MM.1S (cell line): ENCODE data around the gene OR2T34.
"Not testable (repeated sequence)": the region's sequence is repeated elsewhere in the genome, so short reads cannot be mapped to it uniquely, and the experiment has no call there.

Source experiments
- DNase-seq: peaks from one replicate; pipeline ENCODE4 v3.0.0-alpha.2; 2015
- H2AFZ ChIP-seq: fragments of 300-600 bp; sonication (generic); 2 replicates; pipeline ENCODE4 v1.6.0; 2016; ENCODE audit warnings: antibody characterized with exemption, low read length
- H3F3A ChIP-seq: fragments of 300-600 bp; sonication (generic); 2 replicates; pipeline ENCODE4 v1.6.1; 2016; ENCODE audit warnings: mild to moderate bottlenecking, antibody characterized with exemption, low read length, moderate library complexity, mixed read lengths; ENCODE audit not compliant: insufficient read depth
- H3K27ac ChIP-seq: fragments of 300-600 bp; sonication (generic); 2 replicates; pipeline ENCODE4 v1.5.1; 2016; ENCODE audit warnings: mild to moderate bottlenecking, low read length
- H3K27me3 ChIP-seq: fragments of 300-600 bp; sonication (generic); replicated peaks from 2 replicates; pipeline ENCODE4 v1.6.0; 2016; ENCODE audit warnings: low read length; ENCODE audit not compliant: insufficient read depth
- H3K36me3 ChIP-seq: fragments of 300-600 bp; sonication (generic); replicated peaks from 2 replicates; pipeline ENCODE4 v1.6.1; 2016; ENCODE audit warnings: mild to moderate bottlenecking, low read length, mixed read lengths; ENCODE audit not compliant: insufficient read depth
- H3K4me1 ChIP-seq: fragments of 300-600 bp; sonication (generic); 2 replicates; pipeline ENCODE4 v1.6.1; 2016; ENCODE audit warnings: low read length, mixed read lengths
- H3K4me2 ChIP-seq: fragments of 300-600 bp; sonication (generic); 2 replicates; pipeline ENCODE4 v1.6.0; 2016; ENCODE audit warnings: low read depth, low read length
- H3K4me3 ChIP-seq: fragments of 300-600 bp; sonication (generic); 2 replicates; pipeline ENCODE4 v1.5.1; 2016; ENCODE audit warnings: low read length, mixed read lengths
- H3K79me2 ChIP-seq: fragments of 300-600 bp; sonication (generic); 2 replicates; pipeline ENCODE4 v1.6.1; 2016; ENCODE audit warnings: mixed run types, low read length, mixed read lengths
- H3K9ac ChIP-seq: fragments of 300-600 bp; sonication (generic); 2 replicates; pipeline ENCODE4 v1.6.1; 2016; ENCODE audit warnings: low read length, mixed read lengths
- H3K9me2 ChIP-seq: fragments of 300-600 bp; sonication (generic); replicated peaks from 2 replicates; pipeline ENCODE4 v1.6.1; 2016; ENCODE audit warnings: mild to moderate bottlenecking, low read length, mixed read lengths; ENCODE audit not compliant: insufficient read depth
- H3K9me3 ChIP-seq: fragments of 300-600 bp; sonication (generic); replicated peaks from 2 replicates; pipeline ENCODE4 v1.6.1; 2016; ENCODE audit warnings: mild to moderate bottlenecking, low read length, mixed read lengths; ENCODE audit not compliant: insufficient read depth
- H4K20me1 ChIP-seq: fragments of 300-600 bp; sonication (generic); 2 replicates; pipeline ENCODE4 v1.6.1; 2016; ENCODE audit warnings: mild to moderate bottlenecking, low read length, moderate library complexity, mixed read lengths; ENCODE audit not compliant: insufficient read depth
- CTCF ChIP-seq: fragments of 300-600 bp; sonication (generic); IDR thresholded peaks from 2 replicates; pipeline ENCODE4 v1.5.1; 2016; ENCODE audit warnings: antibody characterized with exemption, low read length, mixed read lengths
- EZH2 ChIP-seq: fragments of 300-600 bp; sonication (generic); optimal IDR thresholded peaks from 2 replicates; pipeline ENCODE3; 2017; ENCODE audit warnings: low read depth, mild to moderate bottlenecking, antibody characterized with exemption, low read length, mixed read lengths
- EZH2phosphoT487 ChIP-seq: fragments of 300-600 bp; sonication (generic); IDR thresholded peaks from 2 replicates; pipeline ENCODE4 v1.6.1; 2018; ENCODE audit warnings: antibody characterized with exemption, low read length

Gene OR2T34, protein sequence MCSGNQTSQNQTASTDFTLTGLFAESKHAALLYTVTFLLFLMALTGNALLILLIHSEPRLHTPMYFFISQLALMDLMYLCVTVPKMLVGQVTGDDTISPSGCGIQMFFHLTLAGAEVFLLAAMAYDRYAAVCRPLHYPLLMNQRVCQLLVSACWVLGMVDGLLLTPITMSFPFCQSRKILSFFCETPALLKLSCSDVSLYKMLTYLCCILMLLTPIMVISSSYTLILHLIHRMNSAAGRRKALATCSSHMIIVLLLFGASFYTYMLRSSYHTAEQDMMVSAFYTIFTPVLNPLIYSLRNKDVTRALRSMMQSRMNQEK

DNA sequence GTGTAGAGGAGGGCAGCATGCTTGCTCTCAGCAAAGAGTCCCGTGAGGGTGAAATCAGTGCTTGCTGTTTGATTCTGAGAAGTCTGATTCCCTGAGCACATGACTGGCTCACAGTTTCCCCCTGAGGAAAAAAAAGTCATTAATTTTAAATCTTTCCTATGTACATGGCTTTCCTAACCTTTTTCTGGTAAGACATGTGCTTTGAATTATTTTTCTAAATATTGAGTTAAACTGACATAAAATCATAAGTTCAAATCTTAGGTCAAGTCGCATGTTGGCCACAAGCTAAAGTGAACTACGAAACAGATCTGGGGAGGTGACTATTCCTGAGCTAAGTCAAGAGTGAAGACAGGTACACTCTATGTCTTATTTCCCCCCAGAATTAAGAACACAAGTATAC lies at the start of gene OR2T34:
OR2T34 (minus strand) TSS at position 101 of the 400 bp plus-strand sequence; CDS start at position 101, 0 bp downstream.
- DNase-seq, H3K4me1 ChIP-seq, H3K9ac ChIP-seq, H3K79me2 ChIP-seq, H3K4me3 ChIP-seq, H3K36me3 ChIP-seq, H3F3A ChIP-seq, H3K9me2 ChIP-seq, H3K27ac ChIP-seq, H3K9me3 ChIP-seq, H4K20me1 ChIP-seq, H3K4me2 ChIP-seq, H3K27me3 ChIP-seq, H2AFZ ChIP-seq: not testable (repeated sequence)

- peak; percentile 30 for DNase-seq
- Histone ChIP-seq H3F3A (no peaks in the 10 kb centered on the region), H3K79me2 (no peaks in the 10 kb centered on the region), H3K36me3 (no peaks in the 10 kb centered on the region), H3K27me3 (no peaks in the 10 kb centered on the region), H2AFZ (no peak overlapping the region), H3K9ac (no peak overlapping the region), H3K4me1 (no peaks in the 10 kb centered on the region), H3K9me2 (no peaks in the 10 kb centered on the region), H3K4me2 (no peak overlapping the region), H3K27ac (no peak overlapping the region), H3K9me3 (no peaks in the 10 kb centered on the region), H4K20me1 (no peaks in the 10 kb centered on the region), H3K4me3 (no peak overlapping the region)
- TF ChIP-seq CTCF = peak; percentile 49
- no peak for TF ChIP-seq EZH2
- no peak for TF ChIP-seq EZH2phosphoT487
Measured at GRCh38 chr1:248622570-248623001, 48.0 kb upstream of the OR2T34 start.

- Histone ChIP-seq H3K4me3 (no peak overlapping the region), H3K9me3 (no peaks in the 10 kb centered on the region), H4K20me1 (no peaks in the 10 kb centered on the region), H3F3A (no peaks in the 10 kb centered on the region), H3K4me2 (no peak overlapping the region), H3K4me1 (no peaks in the 10 kb centered on the region), H3K79me2 (no peaks in the 10 kb centered on the region), H3K27me3 (no peaks in the 10 kb centered on the region), H3K36me3 (no peaks in the 10 kb centered on the region), H3K27ac (no peak overlapping the region), H3K9me2 (no peaks in the 10 kb centered on the region), H2AFZ (no peak overlapping the region), H3K9ac (no peak overlapping the region)
- TF ChIP-seq EZH2phosphoT487 (no peak), CTCF (no peak)
- no peak for DNase-seq
Measured at GRCh38 chr1:248621770-248622169, 47.2 kb upstream of the OR2T34 start.

- TF ChIP-seq CTCF = peak; percentile 54
- no peak for TF ChIP-seq EZH2
- Histone ChIP-seq H3K36me3 (no peaks in the 10 kb centered on the region), H2AFZ (no peak overlapping the region), H3K9me2 (no peaks in the 10 kb centered on the region), H4K20me1 (no peaks in the 10 kb centered on the region), H3K4me2 (no peak overlapping the region), H3F3A (no peaks in the 10 kb centered on the region), H3K79me2 (no peaks in the 10 kb centered on the region), H3K9me3 (no peaks in the 10 kb centered on the region), H3K27ac (no peak overlapping the region), H3K9ac (no peak overlapping the region), H3K27me3 (no peaks in the 10 kb centered on the region), H3K4me1 (no peaks in the 10 kb centered on the region), H3K4me3 (no peak overlapping the region)
- DNase-seq = peak; percentile 41
Measured at GRCh38 chr1:248618878-248619277, 44.3 kb upstream of the OR2T34 start.
